H9 (cell line): ENCODE results near the gene ABR. TPM values are rescaled to one million over a fixed set of nuclear protein-coding genes. Genes with fewer than 3 reads are reported as not detected.
A peak's percentile ranks its signal among the peaks of the same experiment; 100 is the strongest.

Experiments used
- DNase-seq: peaks from one replicate; pipeline ENCODE4 v3.0.0-alpha.2; 2017
- H2AFZ ChIP-seq: one replicate; pipeline ENCODE4 v1.6.1; 2013; ENCODE audit warnings: mild to moderate bottlenecking, low read length, control low read depth, moderate library complexity
- H2AK5ac ChIP-seq: 2 replicates; pipeline ENCODE4 v1.6.1; 2013; ENCODE audit warnings: low read length, control low read depth, mixed read lengths; ENCODE audit not compliant: insufficient read length
- H2BK120ac ChIP-seq: one replicate; pipeline ENCODE4 v1.6.1; 2013; ENCODE audit warnings: low read depth, mild to moderate bottlenecking, low read length, control low read depth, inconsistent platforms; ENCODE audit not compliant: poor library complexity, severe bottlenecking
- H2BK12ac ChIP-seq: 2 replicates; pipeline ENCODE4 v1.6.1; 2013; ENCODE audit warnings: low read length, control low read depth, mixed read lengths, low read depth; ENCODE audit not compliant: insufficient read length
- H2BK15ac ChIP-seq: 2 replicates; pipeline ENCODE4 v1.6.1; 2013; ENCODE audit warnings: low read depth, low read length, control low read depth
- H2BK20ac ChIP-seq: one replicate; pipeline ENCODE4 v1.6.1; 2013; ENCODE audit warnings: low read depth, mild to moderate bottlenecking, low read length, control low read depth, inconsistent platforms; ENCODE audit not compliant: poor library complexity, severe bottlenecking
- H2BK5ac ChIP-seq: 2 replicates; pipeline ENCODE4 v1.6.1; 2013; ENCODE audit warnings: low read length, control low read depth, mixed read lengths; ENCODE audit not compliant: insufficient read length
- H3K14ac ChIP-seq: 2 replicates; pipeline ENCODE4 v1.6.1; 2013; ENCODE audit warnings: low read length, control low read depth; ENCODE audit not compliant: insufficient read depth
- H3K18ac ChIP-seq: 2 replicates; pipeline ENCODE4 v1.6.1; 2013; ENCODE audit warnings: low read depth, mild to moderate bottlenecking, mixed read lengths, low read length, control low read depth; ENCODE audit not compliant: insufficient read length
- H3K23ac ChIP-seq: 2 replicates; pipeline ENCODE4 v1.6.1; 2013; ENCODE audit warnings: low read length, control low read depth, mixed read lengths, low read depth; ENCODE audit not compliant: insufficient read length
- H3K23me2 ChIP-seq: 2 replicates; pipeline ENCODE4 v1.6.1; 2013; ENCODE audit warnings: low read depth, mild to moderate bottlenecking, mixed read lengths, low read length, control low read depth; ENCODE audit not compliant: insufficient read length, poor library complexity, severe bottlenecking
- H3K27ac ChIP-seq: 2 replicates; pipeline ENCODE4 v1.5.1; 2013; ENCODE audit warnings: low read length, control low read depth, mixed read lengths, low read depth; ENCODE audit not compliant: insufficient read length
- H3K27me3 ChIP-seq: 2 replicates; pipeline ENCODE4 v1.6.1; 2013; ENCODE audit warnings: low read length, control low read depth, inconsistent platforms; ENCODE audit not compliant: insufficient read depth
- H3K4ac ChIP-seq: 2 replicates; pipeline ENCODE4 v1.6.1; 2013; ENCODE audit warnings: low read depth, mild to moderate bottlenecking, control low read depth, inconsistent platforms, low read length, moderate library complexity
- H3K4me1 ChIP-seq: 2 replicates; pipeline ENCODE4 v1.6.1; 2013; ENCODE audit warnings: low read length, control low read depth, inconsistent platforms; ENCODE audit not compliant: insufficient read depth
- H3K4me2 ChIP-seq: 2 replicates; pipeline ENCODE4 v1.6.1; 2013; ENCODE audit warnings: low read length, control low read depth, mixed read lengths; ENCODE audit not compliant: insufficient read length, insufficient read depth
- H3K56ac ChIP-seq: 2 replicates; pipeline ENCODE4 v1.6.1; 2013; ENCODE audit warnings: low read depth, mild to moderate bottlenecking, mixed read lengths, low read length, control low read depth; ENCODE audit not compliant: insufficient read length
- H3K79me1 ChIP-seq: 2 replicates; pipeline ENCODE4 v1.6.1; 2013; ENCODE audit warnings: low read depth, mild to moderate bottlenecking, moderate library complexity, low read length, control low read depth, inconsistent platforms; ENCODE audit not compliant: insufficient read depth, poor library complexity, severe bottlenecking
- H3K79me2 ChIP-seq: 2 replicates; pipeline ENCODE4 v1.6.1; 2013; ENCODE audit warnings: low read length, control low read depth, inconsistent platforms; ENCODE audit not compliant: insufficient read depth
- H3K9ac ChIP-seq: 2 replicates; pipeline ENCODE4 v1.6.1; 2013; ENCODE audit warnings: low read length, control low read depth, mixed read lengths; ENCODE audit not compliant: insufficient read length; ENCODE audit errors: extremely low read depth
- H3K9me3 ChIP-seq: one replicate; pipeline ENCODE4 v1.6.1; 2013; ENCODE audit warnings: low read depth, low read length, inconsistent platforms; ENCODE audit not compliant: control insufficient read depth
- H3T11ph ChIP-seq: one replicate; pipeline ENCODE4 v1.6.1; 2013; ENCODE audit warnings: mild to moderate bottlenecking, low read length, control low read depth, inconsistent platforms
- H4K20me1 ChIP-seq: one replicate; pipeline ENCODE4 v1.6.1; 2013; ENCODE audit not compliant: control insufficient read depth, insufficient read length, insufficient read depth
- H4K5ac ChIP-seq: 2 replicates; pipeline ENCODE4 v1.6.1; 2013; ENCODE audit warnings: low read depth, mild to moderate bottlenecking, mixed read lengths, low read length, control low read depth; ENCODE audit not compliant: insufficient read length
- H4K8ac ChIP-seq: replicated peaks from 2 replicates; pipeline ENCODE4 v1.6.1; 2013; ENCODE audit warnings: low read length, control low read depth, mixed read lengths, low read depth; ENCODE audit not compliant: insufficient read length
- H4K91ac ChIP-seq: 2 replicates; pipeline ENCODE4 v1.6.1; 2013; ENCODE audit warnings: low read depth, mild to moderate bottlenecking, moderate library complexity, mixed read lengths, low read length, control low read depth; ENCODE audit not compliant: insufficient read length
- H3K27ac Mint-ChIP-seq, 3 experiments: 2 replicates in 2 of 3; 3 replicates in 1 of 3; pipeline ENCODE4 v1.8.0; 2020 to 2021; ENCODE audit warnings: mixed read lengths in 3 of 3, mild to moderate bottlenecking in 1 of 3, moderate library complexity in 1 of 3
- H3K27me3 Mint-ChIP-seq: 2 replicates; pipeline ENCODE4 v1.8.0; 2021; ENCODE audit warnings: low read depth, mild to moderate bottlenecking, moderate library complexity, mixed read lengths
- H3K36me3 Mint-ChIP-seq, 3 experiments: 2 replicates in 2 of 3; 3 replicates in 1 of 3; pipeline ENCODE4 v1.8.0; 2020 to 2021; ENCODE audit warnings: low read depth in 3 of 3, mixed read lengths in 3 of 3; ENCODE audit not compliant: insufficient read depth in 1 of 3
- H3K4me1 Mint-ChIP-seq, 2 experiments: 2 replicates each; pipeline ENCODE4 v1.8.0; 2020; ENCODE audit warnings: mixed read lengths in 2 of 2
- H3K4me3 Mint-ChIP-seq, 2 experiments: 2 replicates in 1 of 2; 3 replicates in 1 of 2; pipeline ENCODE4 v1.8.0; 2020 to 2021; ENCODE audit warnings: mild to moderate bottlenecking in 2 of 2, mixed read lengths in 2 of 2, moderate library complexity in 1 of 2
- H3K9me3 Mint-ChIP-seq, 2 experiments: 2 replicates in 1 of 2; 3 replicates in 1 of 2; pipeline ENCODE4 v1.8.0; 2020; ENCODE audit warnings: mild to moderate bottlenecking in 2 of 2, mixed read lengths in 2 of 2, moderate library complexity in 1 of 2
- CTCF ChIP-seq: fragments of 200-600 bp; sonication (generic); conservative IDR thresholded peaks from 3 replicates; pipeline ENCODE4 v1.8.0; 2021; ENCODE audit warnings: antibody characterized with exemption, mild to moderate bottlenecking
- WGBS: extraction: QIAGEN DNeasy Blood & Tissue Kit; methylation state at CpG from one replicate; pipeline ENCODE4 v1.1.7; 2013; ENCODE audit warnings: missing lambda C conversion rate, low lambda C conversion rate, mixed read lengths; ENCODE audit not compliant: insufficient read length; ENCODE audit errors: extremely low coverage; 5-methylcytosine and 5-hydroxymethylcytosine counted together
- total RNA-seq: library from RNA; stranded (reverse); gene quantifications from 2 replicates; pipeline ENCODE4 v1.2.1, GENCODE V29; 2021

Gene ABR
- total RNA-seq, 1 experiment from 2014 or later = 34.7 TPM

- H3K9ac ChIP-seq = no peak overlapping the region
- Mint-ChIP-seq H3K27ac (peak overlapping the region in 2 of 3 experiments; percentile 39 to 51; a peak in 1 of 7 replicates), H3K36me3 (peaks cover 1 to 4% (median 1%) of the 10 kb centered on the region in 3 experiments; a peak in 4 of 7 replicates), H3K4me1 (peaks cover 12 to 42% of the 10 kb centered on the region in 2 experiments), H3K9me3 (no peaks in the 10 kb centered on the region; a peak in 1 of 5 replicates), H3K27me3 (peaks cover 1% of the 10 kb centered on the region; the same call in 1 of the 2 replicates), H3K4me3 (no peak overlapping the region)
- no peak overlapping the region for H3K4ac ChIP-seq
- no peak overlapping the region for H2AFZ ChIP-seq
- H3K27ac ChIP-seq = no peak overlapping the region
- no peak overlapping the region for H4K8ac ChIP-seq
- H3K79me1 ChIP-seq = no peaks in the 10 kb centered on the region
- H3T11ph ChIP-seq = no peak overlapping the region
- H3K56ac ChIP-seq = no peak overlapping the region
- H4K5ac ChIP-seq = no peak overlapping the region
- H4K20me1 ChIP-seq = no peaks in the 10 kb centered on the region
- H3K4me1 ChIP-seq = peaks cover 2% of the 10 kb centered on the region; the same call in 1 of the 2 replicates
- no peak overlapping the region for H3K4me2 ChIP-seq
- no peak for DNase-seq
- no peak overlapping the region for H2AK5ac ChIP-seq
- no peak overlapping the region for H2BK20ac ChIP-seq
- H4K91ac ChIP-seq = no peak overlapping the region
- H2BK15ac ChIP-seq = no peak overlapping the region
- no peaks in the 10 kb centered on the region for H3K79me2 ChIP-seq
- H2BK12ac ChIP-seq = no peak overlapping the region
- no peak overlapping the region for H2BK120ac ChIP-seq
- H3K27me3 ChIP-seq = no peaks in the 10 kb centered on the region
- H2BK5ac ChIP-seq = no peak overlapping the region
- TF ChIP-seq CTCF = no peak
- WGBS = no CpG with 5 or more reads among the region's 6 CpGs
- H3K23me2 ChIP-seq = no peaks in the 10 kb centered on the region
- H3K14ac ChIP-seq = no peak overlapping the region
- no peak overlapping the region for H3K23ac ChIP-seq
- no peak overlapping the region for H3K18ac ChIP-seq
- no peaks in the 10 kb centered on the region for H3K9me3 ChIP-seq
These were observed 102.8 kb downstream of the ABR start for GRCh38 chr17:1076982-1077302.
